ENCODE data around the gene MRPS7. TPM values are rescaled to one million over a fixed set of nuclear protein-coding genes. Genes with fewer than 3 reads are reported as not detected.

MRPS7 gene
- polyA plus RNA-seq, 1 donor = 57.6 TPM

DNA sequence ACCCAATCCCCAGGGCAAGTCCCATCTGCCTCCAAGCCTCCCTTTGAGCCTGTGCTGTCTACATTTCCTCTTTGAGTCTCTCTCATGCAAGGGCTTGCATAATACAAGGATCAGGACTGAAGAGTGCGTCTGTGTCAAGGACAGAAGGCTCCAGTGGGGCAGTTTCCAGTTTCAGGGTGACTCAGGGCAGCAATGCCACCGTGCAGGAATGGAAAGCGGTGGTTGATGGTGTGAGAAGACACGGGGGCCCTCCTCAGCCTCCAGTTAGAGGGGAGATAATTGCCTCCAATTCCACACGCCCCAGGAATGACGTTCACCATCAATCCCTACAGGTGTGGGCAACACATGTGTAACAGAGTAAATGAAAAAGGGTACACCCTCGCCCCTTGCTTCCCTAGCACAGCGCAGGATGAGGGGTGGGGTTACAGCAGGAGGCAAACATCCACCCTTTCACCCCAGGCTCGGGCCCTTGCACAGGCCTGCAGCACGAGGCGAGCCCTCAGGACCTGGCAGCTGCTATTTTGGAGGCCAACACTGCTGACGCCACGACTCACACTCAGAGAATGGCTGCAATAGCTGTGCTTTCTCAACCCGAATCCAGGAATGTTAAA lies 52.4 kb downstream of the MRPS7 start:
- no peak for DNase-seq

DNA sequence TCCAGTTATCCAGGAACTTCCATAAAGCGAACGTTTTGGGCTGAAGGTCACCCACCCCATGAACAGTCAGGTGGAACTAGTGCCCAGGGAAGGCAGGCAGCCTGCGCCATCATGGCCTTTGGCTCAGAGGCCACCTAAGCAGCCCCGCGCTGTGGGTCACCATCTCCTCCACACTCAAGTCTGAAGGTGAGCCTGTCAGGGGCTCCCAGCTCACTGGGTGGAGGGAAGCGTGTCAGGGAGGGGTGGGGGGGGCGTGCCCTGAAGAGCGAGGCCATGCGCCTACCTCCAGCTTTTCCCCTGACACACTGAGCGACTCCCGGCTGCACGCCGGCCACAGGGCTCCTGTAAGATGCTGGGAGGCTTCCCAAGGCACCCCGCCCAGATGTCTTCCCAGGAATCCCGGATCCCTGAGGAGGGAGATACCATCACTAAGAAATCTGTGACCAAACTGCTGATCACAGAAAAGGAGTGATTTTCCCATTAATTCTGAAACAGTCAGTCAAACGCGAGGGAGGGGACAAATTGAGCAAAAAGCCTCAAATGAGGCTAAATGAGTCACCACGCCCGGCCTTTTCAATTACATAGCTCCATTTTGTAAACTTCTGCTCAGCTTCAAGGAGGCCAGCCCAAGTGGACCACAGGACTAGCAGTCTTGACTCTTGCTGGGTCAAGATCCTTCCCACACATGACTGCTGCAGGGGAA lies 54.0 kb downstream of the MRPS7 start:
- no peak for DNase-seq

Other genes with a start within 250 kb of the MRPS7 start
- gene MRPL58, start 249.2 kb upstream of the MRPS7 start, polyA plus RNA-seq (ENCODE audit: insufficient read length) = 21.2 TPM
- 216 TPM for gene ATP5PD, start 214.9 kb upstream of the MRPS7 start, polyA plus RNA-seq (ENCODE audit: insufficient read length)
- 25.1 TPM for gene KCTD2, start 214.7 kb upstream of the MRPS7 start, polyA plus RNA-seq (ENCODE audit: insufficient read length)
- 11.2 TPM for gene SLC16A5, start 173.9 kb upstream of the MRPS7 start, polyA plus RNA-seq (ENCODE audit: insufficient read length)
- gene ARMC7, start 151.9 kb upstream of the MRPS7 start, polyA plus RNA-seq (ENCODE audit: insufficient read length) = 8.1 TPM
- 48.7 TPM for gene NT5C, start 130.1 kb upstream of the MRPS7 start, polyA plus RNA-seq (ENCODE audit: insufficient read length)
- 374 TPM for gene JPT1, start 107.4 kb upstream of the MRPS7 start, polyA plus RNA-seq (ENCODE audit: insufficient read length)
- 309 TPM for gene SUMO2, start 78.9 kb upstream of the MRPS7 start, polyA plus RNA-seq (ENCODE audit: insufficient read length)
- gene NUP85, start 56.2 kb upstream of the MRPS7 start, polyA plus RNA-seq (ENCODE audit: insufficient read length) = 40.7 TPM
- 31.5 TPM for gene GGA3, start 273 bp upstream of the MRPS7 start, polyA plus RNA-seq (ENCODE audit: insufficient read length)
- gene MIF4GD, start 9.4 kb downstream of the MRPS7 start, polyA plus RNA-seq (ENCODE audit: insufficient read length) = 13.1 TPM
- gene SLC25A19, start 27.6 kb downstream of the MRPS7 start, polyA plus RNA-seq (ENCODE audit: insufficient read length) = 6.8 TPM
- 161 TPM for gene GRB2, start 143.8 kb downstream of the MRPS7 start, polyA plus RNA-seq (ENCODE audit: insufficient read length)
- gene TMEM94, start 194.8 kb downstream of the MRPS7 start, polyA plus RNA-seq (ENCODE audit: insufficient read length) = 80.0 TPM

Measured in hindlimb muscle (tissue), 1 donor.